Measurements from ENCODE around the gene PAX8. TPM values are rescaled to one million over a fixed set of nuclear protein-coding genes. Genes with fewer than 3 reads are reported as not detected.

Gene PAX8
- total and polyA plus RNA-seq, 10 of the 15 experiments (the other 5 are each of a cell fraction or from before 2014, with no cell fraction given): 0.16 to 2.5 (median 0.97) TPM

DNA sequence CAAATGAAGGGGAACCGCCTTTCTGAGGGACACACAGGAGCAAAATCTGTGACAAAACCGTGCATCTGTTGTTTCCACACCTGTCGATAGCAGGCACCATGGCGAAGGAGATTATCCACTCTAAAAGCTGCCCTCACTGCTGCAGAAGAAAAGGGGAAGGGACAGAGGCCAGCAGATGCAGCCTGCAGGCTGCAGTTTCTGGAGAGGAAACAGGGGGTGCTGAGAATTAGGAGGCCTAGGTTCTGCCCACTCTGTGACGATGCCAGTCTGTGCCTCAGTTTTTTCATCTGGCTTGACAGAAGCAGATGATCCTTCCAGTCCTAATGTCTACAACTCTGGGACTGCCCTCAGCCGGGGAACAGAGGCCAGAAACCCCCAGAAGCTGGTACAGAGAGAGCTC, 17.7 kb downstream of the PAX8 start:
- intact Hi-C loops (cut with micrococcal nuclease; ENCODE audit: unreplicated experiment): no loop called here

More for the DNA sequence above, 17.7 kb downstream of the PAX8 start:
- Histone ChIP-seq H3K27me3 (replicated peaks in 1 of 2; ENCODE audit: control insufficient read depth in 2 of 2, insufficient read depth in 2 of 2, low read length in 1 of 2) (no peaks in the 10 kb centered on the region), H4K20me1 (ENCODE audit: control insufficient read depth, insufficient read depth) (no peaks in the 10 kb centered on the region; the same call in 1 of the 2 replicates), H3K79me2 (ENCODE audit: control insufficient read depth, insufficient read depth, low read length) (no peaks in the 10 kb centered on the region), H3K4me2 (ENCODE audit: control insufficient read depth, insufficient read depth) (no peak overlapping the region), H3K36me3 (ENCODE audit: control insufficient read depth in 2 of 2, insufficient read depth in 2 of 2, low read length in 1 of 2) (peaks cover 0 to 2% of the 10 kb centered on the region in 2 experiments; a peak in 1 of 4 replicates), H3K9ac (ENCODE audit: control insufficient read depth, insufficient read depth, low read length) (no peak overlapping the region), H3K9me3 (replicated peaks; ENCODE audit: control insufficient read depth, insufficient read depth, low read length) (no peaks in the 10 kb centered on the region), H3K4me1 (ENCODE audit: control insufficient read depth, insufficient read depth, low read length) (no peaks in the 10 kb centered on the region), H3K4me3 (no peak overlapping the region), H2AFZ (ENCODE audit: control insufficient read depth, low read depth, low read length) (no peak overlapping the region), H3K27ac (ENCODE audit: control insufficient read depth, insufficient read depth) (no peak overlapping the region)
- in situ Hi-C loops (cut with MboI): no loop called here
- RAD21 ChIA-PET (ENCODE audit: unreplicated experiment): no interaction called here
- POLR2A ChIA-PET: interaction anchor here (0.9 kb wide), 1 partner anchor 59 kb away, joined by 4 read pairs; no protein-coding TSS in a partner anchor
- BruUV-seq (replicated peaks): no TSS peak
- CTCF ChIA-PET: interaction anchor here (1.1 kb wide), 1 partner anchor 14 kb away, joined by 3 read pairs; no protein-coding TSS in a partner anchor
- WGBS (ENCODE audit: insufficient coverage, insufficient replicate concordance, low lambda C conversion rate, missing lambda C conversion rate): 14% methylated on average over 6 of the region's 6 CpGs
- ATAC-seq: no peak
- DNase-seq (ENCODE audit: low read depth, low spot score): no peak
- TF ChIP-seq SMAD5 (IDR thresholded peaks at IDR 0.05; ENCODE audit: low read depth): no peak
- TF ChIP-seq EZH2 (IDR thresholded peaks at IDR 0.05; ENCODE audit: borderline replicate concordance, control insufficient read depth, low read depth, low read length): no peak
- no peak for TF ChIP-seq ZNF274 (IDR thresholded peaks at IDR 0.05; ENCODE audit: insufficient read depth, insufficient read length)
- TF ChIP-seq JUNB (IDR thresholded peaks at IDR 0.05): no peak
- TF ChIP-seq NFXL1 (IDR thresholded peaks at IDR 0.05; ENCODE audit: borderline replicate concordance): no peak
- TF ChIP-seq RFX5 (IDR thresholded peaks at IDR 0.05; ENCODE audit: low read depth, low read length): no peak
- TF ChIP-seq BHLHE40 (IDR thresholded peaks at IDR 0.05; ENCODE audit: borderline replicate concordance in 1 of 2, low read depth in 2 of 2, low read length in 1 of 2): no peak
- TF ChIP-seq, protein P1, sequence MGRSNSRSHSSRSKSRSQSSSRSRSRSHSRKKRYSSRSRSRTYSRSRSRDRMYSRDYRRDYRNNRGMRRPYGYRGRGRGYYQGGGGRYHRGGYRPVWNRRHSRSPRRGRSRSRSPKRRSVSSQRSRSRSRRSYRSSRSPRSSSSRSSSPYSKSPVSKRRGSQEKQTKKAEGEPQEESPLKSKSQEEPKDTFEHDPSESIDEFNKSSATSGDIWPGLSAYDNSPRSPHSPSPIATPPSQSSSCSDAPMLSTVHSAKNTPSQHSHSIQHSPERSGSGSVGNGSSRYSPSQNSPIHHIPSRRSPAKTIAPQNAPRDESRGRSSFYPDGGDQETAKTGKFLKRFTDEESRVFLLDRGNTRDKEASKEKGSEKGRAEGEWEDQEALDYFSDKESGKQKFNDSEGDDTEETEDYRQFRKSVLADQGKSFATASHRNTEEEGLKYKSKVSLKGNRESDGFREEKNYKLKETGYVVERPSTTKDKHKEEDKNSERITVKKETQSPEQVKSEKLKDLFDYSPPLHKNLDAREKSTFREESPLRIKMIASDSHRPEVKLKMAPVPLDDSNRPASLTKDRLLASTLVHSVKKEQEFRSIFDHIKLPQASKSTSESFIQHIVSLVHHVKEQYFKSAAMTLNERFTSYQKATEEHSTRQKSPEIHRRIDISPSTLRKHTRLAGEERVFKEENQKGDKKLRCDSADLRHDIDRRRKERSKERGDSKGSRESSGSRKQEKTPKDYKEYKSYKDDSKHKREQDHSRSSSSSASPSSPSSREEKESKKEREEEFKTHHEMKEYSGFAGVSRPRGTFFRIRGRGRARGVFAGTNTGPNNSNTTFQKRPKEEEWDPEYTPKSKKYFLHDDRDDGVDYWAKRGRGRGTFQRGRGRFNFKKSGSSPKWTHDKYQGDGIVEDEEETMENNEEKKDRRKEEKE (IDR thresholded peaks at IDR 0.05): no peak
- TF ChIP-seq BACH1 (IDR thresholded peaks at IDR 0.05; ENCODE audit: borderline replicate concordance): no peak
- TF ChIP-seq, protein P2, sequence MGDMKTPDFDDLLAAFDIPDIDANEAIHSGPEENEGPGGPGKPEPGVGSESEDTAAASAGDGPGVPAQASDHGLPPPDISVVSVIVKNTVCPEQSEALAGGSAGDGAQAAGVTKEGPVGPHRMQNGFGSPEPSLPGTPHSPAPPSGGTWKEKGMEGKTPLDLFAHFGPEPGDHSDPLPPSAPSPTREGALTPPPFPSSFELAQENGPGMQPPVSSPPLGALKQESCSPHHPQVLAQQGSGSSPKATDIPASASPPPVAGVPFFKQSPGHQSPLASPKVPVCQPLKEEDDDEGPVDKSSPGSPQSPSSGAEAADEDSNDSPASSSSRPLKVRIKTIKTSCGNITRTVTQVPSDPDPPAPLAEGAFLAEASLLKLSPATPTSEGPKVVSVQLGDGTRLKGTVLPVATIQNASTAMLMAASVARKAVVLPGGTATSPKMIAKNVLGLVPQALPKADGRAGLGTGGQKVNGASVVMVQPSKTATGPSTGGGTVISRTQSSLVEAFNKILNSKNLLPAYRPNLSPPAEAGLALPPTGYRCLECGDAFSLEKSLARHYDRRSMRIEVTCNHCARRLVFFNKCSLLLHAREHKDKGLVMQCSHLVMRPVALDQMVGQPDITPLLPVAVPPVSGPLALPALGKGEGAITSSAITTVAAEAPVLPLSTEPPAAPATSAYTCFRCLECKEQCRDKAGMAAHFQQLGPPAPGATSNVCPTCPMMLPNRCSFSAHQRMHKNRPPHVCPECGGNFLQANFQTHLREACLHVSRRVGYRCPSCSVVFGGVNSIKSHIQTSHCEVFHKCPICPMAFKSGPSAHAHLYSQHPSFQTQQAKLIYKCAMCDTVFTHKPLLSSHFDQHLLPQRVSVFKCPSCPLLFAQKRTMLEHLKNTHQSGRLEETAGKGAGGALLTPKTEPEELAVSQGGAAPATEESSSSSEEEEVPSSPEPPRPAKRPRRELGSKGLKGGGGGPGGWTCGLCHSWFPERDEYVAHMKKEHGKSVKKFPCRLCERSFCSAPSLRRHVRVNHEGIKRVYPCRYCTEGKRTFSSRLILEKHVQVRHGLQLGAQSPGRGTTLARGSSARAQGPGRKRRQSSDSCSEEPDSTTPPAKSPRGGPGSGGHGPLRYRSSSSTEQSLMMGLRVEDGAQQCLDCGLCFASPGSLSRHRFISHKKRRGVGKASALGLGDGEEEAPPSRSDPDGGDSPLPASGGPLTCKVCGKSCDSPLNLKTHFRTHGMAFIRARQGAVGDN (IDR thresholded peaks at IDR 0.05): no peak
- no peak for TF ChIP-seq MEF2B (IDR thresholded peaks at IDR 0.05; ENCODE audit: partially characterized antibody, poor library complexity, severe bottlenecking)
- no peak for TF ChIP-seq CREB1 (IDR thresholded peaks at IDR 0.05; ENCODE audit: low read depth)
- TF ChIP-seq RBBP5 (conservative IDR thresholded peaks at IDR 0.05): no peak
- no peak for TF ChIP-seq TBL1XR1 (IDR thresholded peaks at IDR 0.05; ENCODE audit: low read depth, low read length)
- TF ChIP-seq, protein P3, sequence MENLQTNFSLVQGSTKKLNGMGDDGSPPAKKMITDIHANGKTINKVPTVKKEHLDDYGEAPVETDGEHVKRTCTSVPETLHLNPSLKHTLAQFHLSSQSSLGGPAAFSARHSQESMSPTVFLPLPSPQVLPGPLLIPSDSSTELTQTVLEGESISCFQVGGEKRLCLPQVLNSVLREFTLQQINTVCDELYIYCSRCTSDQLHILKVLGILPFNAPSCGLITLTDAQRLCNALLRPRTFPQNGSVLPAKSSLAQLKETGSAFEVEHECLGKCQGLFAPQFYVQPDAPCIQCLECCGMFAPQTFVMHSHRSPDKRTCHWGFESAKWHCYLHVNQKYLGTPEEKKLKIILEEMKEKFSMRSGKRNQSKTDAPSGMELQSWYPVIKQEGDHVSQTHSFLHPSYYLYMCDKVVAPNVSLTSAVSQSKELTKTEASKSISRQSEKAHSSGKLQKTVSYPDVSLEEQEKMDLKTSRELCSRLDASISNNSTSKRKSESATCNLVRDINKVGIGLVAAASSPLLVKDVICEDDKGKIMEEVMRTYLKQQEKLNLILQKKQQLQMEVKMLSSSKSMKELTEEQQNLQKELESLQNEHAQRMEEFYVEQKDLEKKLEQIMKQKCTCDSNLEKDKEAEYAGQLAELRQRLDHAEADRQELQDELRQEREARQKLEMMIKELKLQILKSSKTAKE (IDR thresholded peaks at IDR 0.05; ENCODE audit: low read depth, poor library complexity, severe bottlenecking): no peak
- no peak for TF ChIP-seq IKZF1 (conservative IDR thresholded peaks at IDR 0.05)
- TF ChIP-seq IRF4 (IDR thresholded peaks at IDR 0.05; ENCODE audit: low read depth, low read length): no peak
- SMC1A ChIA-PET (ENCODE audit: uncharacterized antibody, unreplicated experiment): no interaction called here
- FAIRE-seq: no peak

Data from GM12878 (cell line).